Activated naive CD4-positive, alpha-beta T cell treated with anti-CD3 and anti-CD28 coated beads for 36 hours (primary cell): ENCODE results near the gene BLTP3A. TPM values are rescaled to one million over a fixed set of nuclear protein-coding genes. Genes with fewer than 3 reads are reported as not detected.
"Not testable (repeated sequence)": the region's sequence is repeated elsewhere in the genome, so short reads cannot be mapped to it uniquely, and the experiment has no call there.

Source experiments
- CTCF ChIA-PET: fragments of 350-600 bp; sonication (Branson Sonifier 250); formaldehyde crosslinking; loops from one replicate; lab custom pipeline; 2021; ENCODE audit warnings: antibody characterized with exemption; lab: Charles Lee
- DNase-seq: peaks from one replicate; pipeline ENCODE4 v3.0.0-alpha.2; 2020
- H3K27ac Mint-ChIP-seq: one replicate; pipeline ENCODE4 v1.8.0; 2021; ENCODE audit warnings: mild to moderate bottlenecking, mixed read lengths
- H3K27me3 Mint-ChIP-seq: one replicate; pipeline ENCODE4 v1.8.0; 2021; ENCODE audit warnings: low read depth, mixed read lengths
- H3K36me3 Mint-ChIP-seq: one replicate; pipeline ENCODE4 v1.8.0; 2021; ENCODE audit warnings: low read depth, mixed read lengths
- H3K4me1 Mint-ChIP-seq: one replicate; pipeline ENCODE4 v1.8.0; 2021; ENCODE audit warnings: low read depth, mixed read lengths
- H3K4me3 Mint-ChIP-seq: one replicate; pipeline ENCODE4 v1.8.0; 2021; ENCODE audit warnings: mild to moderate bottlenecking, moderate library complexity, mixed read lengths
- H3K9me3 Mint-ChIP-seq: one replicate; pipeline ENCODE4 v1.8.0; 2021; ENCODE audit warnings: mixed read lengths
- intact Hi-C: fragments of 100-400 bp; cut with micrococcal nuclease; formaldehyde crosslinking; loops from one replicate; pipeline ENCODE4 v1.15.1; 2023
- total RNA-seq, 2 experiments: library from RNA; stranded (reverse); gene quantifications; one replicate each; pipeline ENCODE4 v1.2.3, GENCODE V29; 2021

The BLTP3A gene, protein sequence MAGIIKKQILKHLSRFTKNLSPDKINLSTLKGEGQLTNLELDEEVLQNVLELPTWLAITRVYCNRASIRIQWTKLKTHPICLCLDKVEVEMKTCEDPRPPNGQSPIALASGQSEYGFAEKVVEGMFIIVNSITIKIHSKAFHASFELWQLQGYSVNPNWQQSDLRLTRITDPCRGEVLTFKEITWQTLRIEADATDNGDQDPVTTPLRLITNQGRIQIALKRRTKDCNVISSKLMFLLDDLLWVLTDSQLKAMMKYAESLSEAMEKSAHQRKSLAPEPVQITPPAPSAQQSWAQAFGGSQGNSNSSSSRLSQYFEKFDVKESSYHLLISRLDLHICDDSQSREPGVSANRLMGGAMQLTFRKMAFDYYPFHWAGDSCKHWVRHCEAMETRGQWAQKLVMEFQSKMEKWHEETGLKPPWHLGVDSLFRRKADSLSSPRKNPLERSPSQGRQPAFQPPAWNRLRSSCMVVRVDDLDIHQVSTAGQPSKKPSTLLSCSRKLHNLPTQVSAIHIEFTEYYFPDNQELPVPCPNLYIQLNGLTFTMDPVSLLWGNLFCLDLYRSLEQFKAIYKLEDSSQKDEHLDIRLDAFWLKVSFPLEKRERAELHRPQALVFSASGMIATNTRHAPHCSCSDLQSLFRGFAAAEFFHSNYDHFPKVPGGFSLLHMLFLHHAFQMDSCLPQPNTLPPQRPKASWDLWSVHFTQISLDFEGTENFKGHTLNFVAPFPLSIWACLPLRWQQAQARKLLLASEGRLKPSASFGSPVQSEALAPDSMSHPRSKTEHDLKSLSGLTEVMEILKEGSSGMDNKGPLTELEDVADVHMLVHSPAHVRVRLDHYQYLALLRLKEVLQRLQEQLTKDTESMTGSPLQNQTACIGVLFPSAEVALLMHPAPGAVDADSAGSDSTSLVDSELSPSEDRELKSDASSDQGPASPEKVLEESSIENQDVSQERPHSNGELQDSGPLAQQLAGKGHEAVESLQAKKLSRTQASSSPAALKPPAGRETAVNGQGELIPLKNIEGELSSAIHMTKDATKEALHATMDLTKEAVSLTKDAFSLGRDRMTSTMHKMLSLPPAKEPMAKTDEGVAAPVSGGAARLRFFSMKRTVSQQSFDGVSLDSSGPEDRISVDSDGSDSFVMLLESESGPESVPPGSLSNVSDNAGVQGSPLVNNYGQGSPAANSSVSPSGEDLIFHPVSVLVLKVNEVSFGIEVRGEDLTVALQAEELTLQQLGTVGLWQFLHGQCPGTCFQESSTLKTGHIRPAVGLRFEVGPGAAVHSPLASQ (N-terminal part only)
- total RNA-seq, result 10 to 100 TPM; 17.0 to 17.9 TPM

DNA sequence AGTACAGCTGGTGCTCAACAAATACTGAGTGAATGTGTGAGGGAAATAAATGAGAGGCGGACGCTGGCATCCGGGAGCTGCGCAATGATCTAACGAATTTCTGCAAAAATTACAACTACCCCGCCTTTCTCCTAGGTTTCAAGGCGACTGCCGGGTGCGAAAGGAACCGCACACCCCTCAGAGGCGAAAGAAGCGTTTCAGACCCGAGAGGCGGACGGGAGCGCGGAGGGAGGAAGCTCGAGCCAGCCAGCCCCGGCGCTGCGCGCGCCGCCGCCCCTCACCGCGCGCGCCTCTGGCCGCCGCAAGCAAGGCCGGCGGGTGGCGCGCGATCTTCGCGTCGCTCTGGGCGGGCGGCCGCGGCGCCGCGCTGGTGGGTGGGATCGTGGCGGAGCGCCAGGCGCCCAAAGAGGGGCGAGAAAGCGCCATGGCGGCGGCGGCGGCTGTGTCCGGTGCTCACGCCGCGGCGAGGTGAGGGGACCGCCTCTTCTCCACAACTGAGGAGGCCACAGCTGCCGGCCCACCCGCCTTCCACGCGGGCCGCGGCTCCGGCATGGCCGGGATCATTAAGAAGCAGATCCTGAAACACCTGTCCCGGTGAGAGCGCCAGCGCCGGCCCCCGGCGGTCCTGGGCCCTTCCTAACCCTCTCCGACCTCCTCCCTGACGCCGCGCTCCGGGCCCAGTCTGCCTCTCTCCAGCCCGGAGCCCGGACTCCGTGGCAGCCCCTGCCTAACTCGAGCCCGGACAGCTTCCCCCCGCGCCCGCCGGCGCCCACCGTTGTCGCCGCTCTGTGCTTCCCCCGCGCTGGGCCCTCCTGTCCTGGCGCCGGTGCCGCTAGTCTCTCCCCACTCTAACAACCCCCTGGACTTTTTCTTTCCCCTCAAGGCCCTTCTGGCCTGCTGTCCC, at the start of gene BLTP3A:
TSS of gene BLTP3A (plus strand) at position 383 of the 904 bp plus-strand sequence. CDS start at position 551, 168 bp downstream.
- Mint-ChIP-seq H3K9me3 (no peaks in the 10 kb centered on the region), H3K27ac (peak within 1 kb of the TSS; percentile 86), H3K4me1 (peaks cover 14% of the 10 kb centered on the region), H3K36me3 (peaks cover 6% of the 10 kb centered on the region), H3K27me3 (no peaks in the 10 kb centered on the region), H3K4me3 (peak within 1 kb of the TSS; percentile 90)
- intact Hi-C loops, result loop anchor here (1.0 to 2.0 kb wide), 6 partner anchors 19 to 265 kb away; partner anchors contain the start of genes ILRUN, SNRPC and TAF11
- DNase-seq, result peak; percentile 74
- CTCF ChIA-PET, result interaction anchor here (0.7 to 1.6 kb wide), 10 partner anchors 11 to 610 kb away, joined by 3 to 6 read pairs (median 3); partner anchors contain the start of gene TAF11

DNA sequence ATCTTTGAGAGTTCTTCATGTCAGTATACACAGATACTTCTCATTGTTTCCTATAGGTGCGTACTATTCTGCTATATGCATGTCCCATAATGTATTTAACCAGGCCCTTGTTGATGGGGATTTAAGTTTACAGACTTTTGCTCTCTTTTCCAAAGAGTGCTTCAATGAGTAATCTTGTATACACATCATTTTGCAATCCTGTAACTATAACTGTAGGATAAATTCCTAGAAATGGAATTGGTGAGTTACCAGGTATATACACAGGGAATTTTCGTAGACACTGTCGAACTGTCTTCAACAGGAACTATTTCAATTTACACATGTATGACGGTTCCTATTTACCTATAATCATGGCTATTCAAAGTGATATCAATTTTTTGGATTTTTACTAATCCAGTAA, 49.8 kb upstream of the BLTP3A start:
- H3K4me3 Mint-ChIP-seq, result no peak overlapping the region
- DNase-seq, result no peak
- H3K4me1 Mint-ChIP-seq, result peaks cover 2% of the 10 kb centered on the region
- H3K27ac Mint-ChIP-seq, result no peak overlapping the region
- no peaks in the 10 kb centered on the region for H3K36me3 Mint-ChIP-seq
- intact Hi-C loops, result no loop called here
- H3K27me3 Mint-ChIP-seq, result peaks cover 2% of the 10 kb centered on the region
- no peaks in the 10 kb centered on the region for H3K9me3 Mint-ChIP-seq
- CTCF ChIA-PET, result interaction anchor here (0.7 kb wide), 1 partner anchor 298 kb away, joined by 7 read pairs; no protein-coding TSS in a partner anchor

DNA sequence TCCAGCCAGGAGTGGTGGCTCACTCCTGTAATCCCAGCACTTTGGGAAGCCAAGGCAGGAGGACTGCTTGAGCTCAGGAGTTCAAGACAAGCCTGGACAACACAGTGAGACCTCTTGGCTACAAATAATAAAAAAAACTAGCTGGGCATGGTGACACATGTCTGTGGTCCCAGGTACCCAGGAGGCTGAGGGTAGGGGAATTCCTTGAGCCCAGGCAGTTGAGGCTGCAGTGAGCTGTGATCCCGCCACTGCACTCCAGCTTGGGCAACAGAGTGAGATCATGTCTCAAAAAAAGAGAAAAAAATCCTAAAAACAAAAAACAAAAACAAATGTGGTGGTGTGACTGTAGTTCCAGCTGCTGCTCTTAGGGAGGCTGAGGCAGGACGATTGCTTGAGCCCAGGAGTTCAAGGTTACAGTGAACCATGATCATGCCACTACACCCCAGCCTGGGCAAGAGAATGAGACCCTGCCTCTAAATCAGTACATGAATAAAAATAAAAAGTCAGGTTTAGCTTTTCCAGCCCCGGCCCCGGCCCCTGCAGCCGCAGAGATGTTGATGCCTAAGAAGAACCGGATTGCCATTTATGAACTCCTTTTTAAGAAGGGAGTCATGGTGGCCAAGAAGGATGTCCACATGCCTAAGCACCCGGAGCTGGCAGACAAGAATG, 48.1 kb upstream of the BLTP3A start:
- intact Hi-C loops, result no loop called here
- CTCF ChIA-PET, result interaction anchor here (0.6 kb wide), 2 partner anchors 13 to 284 kb away, joined by 3 read pairs; no protein-coding TSS in a partner anchor
- H3K4me3 Mint-ChIP-seq, result no peak overlapping the region
- no peak for DNase-seq
- no peak overlapping the region for H3K27ac Mint-ChIP-seq
- no peaks in the 10 kb centered on the region for H3K36me3 Mint-ChIP-seq
- peaks cover 2% of the 10 kb centered on the region for H3K27me3 Mint-ChIP-seq
- no peaks in the 10 kb centered on the region for H3K4me1 Mint-ChIP-seq
- no peaks in the 10 kb centered on the region for H3K9me3 Mint-ChIP-seq

GRCh38 chr6:34744294-34744647, 47.6 kb upstream of the BLTP3A start:
- H3K27me3 Mint-ChIP-seq, CTCF ChIA-PET, H3K36me3 Mint-ChIP-seq, DNase-seq, H3K27ac Mint-ChIP-seq, intact Hi-C loops, H3K9me3 Mint-ChIP-seq, H3K4me1 Mint-ChIP-seq, H3K4me3 Mint-ChIP-seq: not testable (repeated sequence)

DNA sequence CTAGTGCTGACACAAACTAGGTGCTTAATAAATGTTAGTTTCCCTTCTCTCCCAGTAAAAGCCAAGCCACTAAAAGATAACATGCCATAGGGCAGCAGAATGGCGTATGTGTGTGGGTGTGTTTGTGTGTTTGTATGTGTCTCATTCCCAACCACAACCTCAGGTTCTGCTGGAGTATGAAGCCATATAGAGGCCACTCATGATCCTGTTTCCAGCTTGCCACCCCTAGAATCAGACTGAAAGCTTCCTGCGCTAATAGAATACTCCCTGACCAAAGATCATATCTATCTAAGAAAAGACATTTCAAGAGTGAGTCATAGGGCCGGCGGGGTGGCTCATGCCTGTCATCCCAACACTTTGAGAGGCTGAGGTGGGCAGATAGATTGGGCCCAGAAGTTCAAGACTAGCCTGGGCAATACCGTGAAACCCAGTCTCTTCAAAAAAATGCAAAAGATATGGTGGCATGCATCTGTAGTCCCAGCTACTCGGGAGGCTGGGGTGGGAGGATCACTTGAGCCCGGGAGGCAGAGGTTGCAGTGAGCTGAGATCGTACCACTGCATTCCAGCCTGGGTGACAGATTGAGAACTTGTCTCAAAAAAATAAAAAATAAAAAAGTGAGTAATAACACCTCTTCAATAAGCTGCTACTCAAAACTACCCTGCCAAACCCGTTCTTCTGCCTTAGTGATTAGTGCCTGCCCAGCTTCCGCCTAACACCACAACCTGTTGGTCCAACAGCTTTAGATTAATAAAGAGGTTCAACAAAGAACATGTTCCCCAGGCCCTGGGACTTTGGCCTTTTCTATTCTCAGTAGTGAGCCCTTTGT, 46.4 kb upstream of the BLTP3A start:
- CTCF ChIA-PET, result no interaction called here
- intact Hi-C loops, result no loop called here
- Mint-ChIP-seq H3K36me3 (no peaks in the 10 kb centered on the region), H3K9me3 (no peaks in the 10 kb centered on the region), H3K4me1 (no peaks in the 10 kb centered on the region), H3K27me3 (no peaks in the 10 kb centered on the region), H3K27ac (no peak overlapping the region), H3K4me3 (no peak overlapping the region)
- no peak for DNase-seq

- H3K27ac Mint-ChIP-seq, result no peak overlapping the region
- no peaks in the 10 kb centered on the region for H3K9me3 Mint-ChIP-seq
- no peak overlapping the region for H3K4me3 Mint-ChIP-seq
- intact Hi-C loops, result no loop called here
- H3K36me3 Mint-ChIP-seq, result no peaks in the 10 kb centered on the region
- no peaks in the 10 kb centered on the region for H3K4me1 Mint-ChIP-seq
- H3K27me3 Mint-ChIP-seq, result no peaks in the 10 kb centered on the region
- CTCF ChIA-PET, result no interaction called here
- DNase-seq, result no peak
Measured at GRCh38 chr6:34746104-34746846, 45.6 kb upstream of the BLTP3A start.

DNA sequence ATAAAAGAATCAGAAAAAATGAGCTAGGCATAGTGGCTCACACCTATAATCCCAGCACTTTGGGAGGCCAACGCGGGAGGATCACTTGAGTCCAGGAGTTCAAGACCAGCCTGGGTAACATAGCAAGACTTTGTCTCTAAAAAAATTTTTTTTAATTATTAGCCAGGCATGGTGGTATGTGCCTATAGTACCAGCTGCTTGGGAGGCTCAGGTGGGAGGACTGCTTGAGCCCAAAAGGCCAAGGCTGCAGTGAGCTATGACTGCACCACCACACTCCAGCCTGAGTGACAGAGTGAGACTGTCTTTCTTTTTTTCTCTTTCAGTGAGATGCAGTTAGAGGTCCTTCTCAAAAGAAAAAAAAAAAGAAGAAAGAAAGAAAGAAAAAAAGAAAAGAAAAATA, 43.1 kb upstream of the BLTP3A start:
- Mint-ChIP-seq H3K27ac (no peak overlapping the region), H3K36me3 (no peaks in the 10 kb centered on the region), H3K27me3 (no peaks in the 10 kb centered on the region), H3K9me3 (no peaks in the 10 kb centered on the region), H3K4me1 (no peaks in the 10 kb centered on the region), H3K4me3 (no peak overlapping the region)
- no peak for DNase-seq
- CTCF ChIA-PET, result no interaction called here
- intact Hi-C loops, result no loop called here

- intact Hi-C loops, result loop anchor here (5.0 kb wide), 2 partner anchors 99 to 534 kb away; no protein-coding TSS in a partner anchor
- not testable (repeated sequence) for H3K27me3 Mint-ChIP-seq, H3K9me3 Mint-ChIP-seq, H3K36me3 Mint-ChIP-seq, H3K4me3 Mint-ChIP-seq, H3K27ac Mint-ChIP-seq
- CTCF ChIA-PET, result interaction anchor here (0.6 to 1.2 kb wide), 9 partner anchors 13 to 970 kb away, joined by 3 to 4 read pairs (median 3); no protein-coding TSS in a partner anchor
- DNase-seq, result peak; percentile 69
- peaks cover 14% of the 10 kb centered on the region for H3K4me1 Mint-ChIP-seq
Measured at GRCh38 chr6:34756513-34756856, 35.4 kb upstream of the BLTP3A start.

DNA sequence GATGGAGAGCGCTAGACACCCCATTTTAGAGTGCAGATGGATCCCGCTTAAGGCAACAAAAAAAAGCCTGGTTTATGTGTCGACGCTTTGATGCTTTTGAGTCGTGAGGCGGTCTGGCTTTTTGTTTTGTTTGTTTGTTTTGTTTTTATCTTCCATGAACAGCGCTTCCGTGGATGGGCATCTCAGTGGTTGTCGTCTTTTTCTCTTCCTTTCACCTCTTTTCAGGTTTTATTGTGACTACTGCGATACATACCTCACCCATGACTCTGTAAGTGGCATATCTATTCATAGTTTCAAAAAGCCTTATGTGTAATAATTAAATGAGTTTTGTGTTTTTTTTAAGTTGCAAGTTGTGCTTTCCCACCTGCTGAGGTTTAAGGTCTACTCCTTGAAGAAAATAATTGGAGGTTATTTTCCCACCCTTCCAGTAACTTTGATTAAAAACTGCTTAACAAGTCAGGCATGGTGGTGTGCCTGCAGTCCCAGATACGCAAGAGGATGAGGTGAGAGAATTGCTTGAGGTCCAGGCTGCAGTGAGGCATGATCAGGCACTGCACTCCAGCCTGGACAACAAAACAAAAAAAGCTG, 34.1 kb upstream of the BLTP3A start:
- no peak for DNase-seq
- H3K4me1 Mint-ChIP-seq, result peaks cover 16% of the 10 kb centered on the region
- no peak overlapping the region for H3K4me3 Mint-ChIP-seq
- no peaks in the 10 kb centered on the region for H3K9me3 Mint-ChIP-seq
- intact Hi-C loops, result loop anchor here (1.0 to 5.0 kb wide), 8 partner anchors 35 to 535 kb away; partner anchors contain the start of genes BLTP3A, ILRUN, RPS10 and SMIM29
- no peak overlapping the region for H3K27ac Mint-ChIP-seq
- H3K36me3 Mint-ChIP-seq, result peaks cover 7% of the 10 kb centered on the region
- no peaks in the 10 kb centered on the region for H3K27me3 Mint-ChIP-seq
- CTCF ChIA-PET, result interaction anchor here (0.8 to 1.2 kb wide), 3 partner anchors 20 to 93 kb away, joined by 3 to 5 read pairs (median 3); no protein-coding TSS in a partner anchor
